Pancreas (tissue), 10 donors: ENCODE results near the gene MBTPS1. TPM values are rescaled to one million over a fixed set of nuclear protein-coding genes. Genes with fewer than 3 reads are reported as not detected.

Experiments
- ATAC-seq, 4 donors: fragments of 200-7000 bp; cut with Tn5 transposase; one replicate each; pipeline versions ENCODE4 v1.8.0 to v1.9.1; 2020; ENCODE audit warnings: mild to moderate bottlenecking in 4 of 4, moderate library complexity in 4 of 4
- DNase-seq, 6 donors: peaks; one replicate each; pipeline ENCODE4 v3.0.0-alpha.2; 2020
- FAIRE-seq: peaks from 2 replicates; lab custom pipeline; 2012; peaks lifted over from hg19 to GRCh38; lab: Jason Lieb, UNC
- H3K27ac ChIP-seq, 4 donors: fragments of 200-600 bp; sonication (generic); 1 replicate in 3 of 4; 2 replicates in 1 of 4; pipeline versions ENCODE4 v1.5.0 to v1.8.0; 2020
- H3K27me3 ChIP-seq, 4 donors: fragments of 200-600 bp; one replicate each; pipeline ENCODE4 v1.8.0; 2021
- H3K36me3 ChIP-seq, 3 donors: fragments of 200-600 bp; sonication (generic) in 1 of 3; one replicate each; pipeline versions ENCODE4 v1.5.0 to v1.8.0; 2020 to 2021
- H3K4me1 ChIP-seq, 3 donors: fragments of 200-600 bp; one replicate each; pipeline ENCODE4 v1.8.0; 2021
- H3K4me3 ChIP-seq, 4 donors: fragments of 200-600 bp; sonication (generic) in 2 of 4; one replicate each; pipeline versions ENCODE4 v1.5.0 to v1.8.0; 2020 to 2021
- H3K9me3 ChIP-seq, 4 donors: fragments of 200-600 bp; one replicate each; pipeline ENCODE4 v1.8.0; 2021
- CTCF ChIP-seq, 4 donors: fragments of 200-600 bp; sonication (generic) in 3 of 4; IDR thresholded peaks; one replicate each; pipeline versions ENCODE4 v1.5.0 to v1.8.0; 2021; ENCODE audit warnings: antibody characterized with exemption in 4 of 4
- WGBS, 2 donors: extraction: QIAGEN DNeasy Blood & Tissue Kit; methylation state at CpG; one replicate each; pipeline ENCODE4 v1.1.7; 2013; 5-methylcytosine and 5-hydroxymethylcytosine counted together
- intact Hi-C, 3 donors: fragments of 100-400 bp; cut with DNase I; formaldehyde crosslinking; loops; one replicate each; pipeline versions ENCODE4 v1.11.1 to v1.14.2; 2022
- polyA plus RNA-seq, 2 donors: library from polyadenylated mRNA; stranded (reverse); fragments of 200-250 nt; gene quantifications; one replicate each; pipeline ENCODE4 v1.2.3, GENCODE V29; 2013
- total RNA-seq, 6 donors: library from RNA; stranded (reverse); fragmentation: NEBNext Ultra II Directional in 4 of 6; extraction: Animal tissue kit (Norgen Biotek cat#: 25700) in 4 of 6; gene quantifications; one replicate each; pipeline versions ENCODE4 v1.2.1 to v1.2.4, GENCODE V29; 2021 to 2023
- donor health status: healthy with polysubstance abuse.
- donor health status: DM: no; HTN: no; CAD: no; lungs with moderate emphysema.
- donor health status: DM: no; HTN: no; CAD: no.
- donor health status: control.
- donor health status: control.
- donor health status: Bipolar disorder and iron deficiency.
- donor health status: DM: yes; HTN: yes; CAD: no.
- donor health status: DM: no; HTN: no; CAD: no.
- donor health status: DM: no; HTN: no; CAD: no.
- donor health status: DM: yes; HTN: yes; CAD: no.

The MBTPS1 gene
- total and polyA plus RNA-seq, 8 donors: 32.8 to 56.8 (median 43.2) TPM

DNA sequence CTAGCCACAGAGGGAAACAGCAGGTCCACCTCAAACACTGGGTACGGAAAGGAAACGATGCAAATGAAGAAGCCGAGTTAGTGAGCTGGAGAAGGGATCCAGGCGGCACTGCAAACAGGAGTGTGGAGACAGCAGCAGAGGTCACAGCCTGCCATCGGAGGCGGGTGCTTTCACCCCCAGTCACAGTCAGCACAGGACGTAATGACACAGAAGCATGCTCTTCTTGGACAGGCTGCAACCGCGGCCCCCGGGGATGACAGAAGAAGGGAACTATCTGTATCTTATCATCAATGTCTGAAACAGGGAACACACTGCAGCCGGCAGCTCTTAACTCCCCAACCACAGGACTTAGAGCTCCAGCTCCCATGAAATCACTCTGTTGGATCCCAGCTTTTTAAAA, 58.1 kb downstream of the MBTPS1 start:
- no peak for TF ChIP-seq CTCF (IDR thresholded peaks at IDR 0.05)
- Histone ChIP-seq H3K27ac (no peak overlapping the region), H3K4me1 (peaks cover 6 to 8% (median 7%) of the 10 kb centered on the region in 3 donors), H3K27me3 (no peaks in the 10 kb centered on the region), H3K36me3 (peaks cover 0 to 89% (median 39%) of the 10 kb centered on the region in 3 donors), H3K9me3 (no peaks in the 10 kb centered on the region), H3K4me3 (no peak overlapping the region)
- FAIRE-seq (no peak), ATAC-seq (no peak), DNase-seq (peak in 1 of 6 donors; percentile 33)
- WGBS, 2 donors: 82 to 90% methylated on average over 11 of the region's 11 CpGs
- intact Hi-C loops: loop anchor here in 1 of 3 donors (10.0 kb wide), 1 partner anchor 234 kb away; no protein-coding TSS in a partner anchor

DNA sequence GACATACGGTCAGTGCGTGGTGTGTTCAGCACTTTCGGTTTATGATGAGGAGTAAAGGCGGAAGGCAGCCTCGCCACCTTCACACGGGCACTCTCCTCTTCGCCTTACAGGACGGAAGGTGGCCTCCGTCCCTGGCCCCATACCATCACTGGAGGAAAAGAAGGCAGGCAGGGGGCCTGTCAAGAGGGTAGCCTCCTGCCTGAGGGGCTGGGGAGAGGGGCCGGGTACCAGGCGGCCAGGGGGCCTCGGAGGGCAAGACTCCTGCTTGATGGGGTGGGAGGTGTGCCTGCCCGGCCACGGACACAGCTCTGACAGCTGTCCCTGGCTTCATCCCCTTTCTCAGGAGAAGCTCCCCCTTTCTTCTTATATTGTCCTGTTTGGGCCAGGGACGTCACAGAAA, 58.5 kb downstream of the MBTPS1 start:
- no peaks in the 10 kb centered on the region for H3K27me3 ChIP-seq
- no peak for TF ChIP-seq CTCF (IDR thresholded peaks at IDR 0.05)
- peaks cover 6 to 8% (median 7%) of the 10 kb centered on the region in 3 donors for H3K4me1 ChIP-seq
- H3K36me3 ChIP-seq: peaks cover 0 to 89% (median 37%) of the 10 kb centered on the region in 3 donors
- no peak overlapping the region for H3K27ac ChIP-seq
- DNase-seq: peak in 2 of 6 donors; percentile 12 to 56
- ATAC-seq: no peak
- no peaks in the 10 kb centered on the region for H3K9me3 ChIP-seq
- H3K4me3 ChIP-seq: no peak overlapping the region
- 92 to 98% methylated on average over 15 of the region's 15 CpGs for WGBS, 2 donors
- FAIRE-seq: no peak
- intact Hi-C loops: loop anchor here in 1 of 3 donors (10.0 kb wide), 1 partner anchor 233 kb away; no protein-coding TSS in a partner anchor

DNA sequence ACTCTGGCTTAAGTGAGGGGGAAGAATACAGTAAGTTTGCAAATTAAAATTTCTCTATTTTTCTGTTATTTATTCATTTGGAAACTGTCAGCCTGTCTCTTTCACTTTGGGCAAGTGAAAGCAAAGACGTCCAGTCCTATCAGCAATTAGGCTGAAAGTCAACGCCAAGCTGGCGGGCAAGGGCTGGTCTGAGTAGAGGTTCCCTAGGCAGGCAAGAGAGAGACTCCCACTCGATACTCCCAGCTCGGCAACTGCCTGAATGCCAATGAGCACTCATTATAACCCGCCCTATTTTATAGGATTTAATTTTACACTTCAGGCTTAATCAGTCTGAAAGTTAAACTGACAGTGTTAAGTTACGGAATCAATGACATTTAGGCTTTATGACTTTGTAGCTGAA, 59.8 kb downstream of the MBTPS1 start:
- 83% methylated on average over 7 of the region's 7 CpGs for WGBS, 2 donors
- peaks cover 6 to 8% (median 7%) of the 10 kb centered on the region in 3 donors for H3K4me1 ChIP-seq
- H3K27ac ChIP-seq: no peak overlapping the region
- no peak overlapping the region for H3K4me3 ChIP-seq
- no peaks in the 10 kb centered on the region for H3K9me3 ChIP-seq
- DNase-seq (peak in 2 of 6 donors; percentile 12 to 37), FAIRE-seq (no peak), ATAC-seq (no peak)
- TF ChIP-seq CTCF (IDR thresholded peaks at IDR 0.05): no peak
- H3K27me3 ChIP-seq: no peaks in the 10 kb centered on the region
- intact Hi-C loops: loop anchor here in 1 of 3 donors (10.0 kb wide), 1 partner anchor 232 kb away; no protein-coding TSS in a partner anchor
- H3K36me3 ChIP-seq: peaks cover 0 to 84% (median 33%) of the 10 kb centered on the region in 3 donors

DNA sequence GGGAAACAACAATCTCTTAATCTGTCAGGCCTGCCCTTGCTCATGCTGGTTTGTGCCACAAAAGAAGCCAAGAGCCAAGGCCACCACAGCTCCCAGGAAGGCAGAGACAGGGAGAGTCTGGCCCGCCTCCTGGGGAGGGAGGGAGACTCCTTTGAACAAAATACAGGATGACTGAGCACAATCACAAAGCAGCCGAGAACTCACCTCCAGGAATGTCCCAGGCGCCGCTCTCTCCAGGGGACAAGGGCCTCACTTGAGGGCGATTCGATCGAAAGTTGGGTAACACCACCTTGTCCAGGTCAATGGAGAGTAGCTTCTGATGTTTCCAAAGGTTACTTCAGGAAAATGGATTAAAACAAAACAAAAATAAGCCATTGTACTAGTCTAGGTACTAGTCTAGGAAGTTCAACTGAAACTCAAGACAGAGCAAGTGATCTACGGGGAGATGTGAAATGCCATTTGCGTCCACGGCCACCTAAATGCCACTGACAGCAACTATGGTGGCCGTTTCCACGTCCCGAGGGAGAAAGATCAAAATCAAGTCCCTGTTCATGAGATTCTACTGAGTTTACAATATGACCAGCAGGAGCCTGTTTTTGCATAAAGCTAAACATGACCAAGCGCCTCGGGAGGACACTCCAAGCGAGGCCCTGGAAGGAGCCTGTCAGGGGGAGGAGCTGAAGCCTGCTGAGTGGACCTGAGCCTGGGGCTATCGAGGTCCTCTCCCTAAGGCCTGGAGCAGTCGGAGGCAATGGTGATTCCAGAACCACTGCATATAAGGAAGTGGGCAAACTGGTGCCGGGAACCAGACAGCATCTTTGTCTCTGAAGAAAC, 60.7 kb downstream of the MBTPS1 start:
- no peak overlapping the region for H3K4me3 ChIP-seq
- FAIRE-seq: no peak
- peaks cover 6 to 8% (median 7%) of the 10 kb centered on the region in 3 donors for H3K4me1 ChIP-seq
- WGBS, 2 donors: 75 to 79% methylated on average over 19 of the region's 19 CpGs
- no peaks in the 10 kb centered on the region for H3K27me3 ChIP-seq
- peak; percentile 80 to 96 (median 90) for ATAC-seq
- H3K36me3 ChIP-seq: peaks cover 0 to 75% (median 28%) of the 10 kb centered on the region in 3 donors
- TF ChIP-seq CTCF (IDR thresholded peaks at IDR 0.05): no peak
- DNase-seq: peak in 4 of 6 donors; percentile 49 to 73 (median 66)
- H3K27ac ChIP-seq: peak overlapping the region in 2 of 4 donors; percentile 61
- H3K9me3 ChIP-seq: no peaks in the 10 kb centered on the region
- intact Hi-C loops: loop anchor here in 1 of 3 donors (10.0 kb wide), 1 partner anchor 231 kb away; no protein-coding TSS in a partner anchor
